Measurements from ENCODE around the gene CES3.

DNA sequence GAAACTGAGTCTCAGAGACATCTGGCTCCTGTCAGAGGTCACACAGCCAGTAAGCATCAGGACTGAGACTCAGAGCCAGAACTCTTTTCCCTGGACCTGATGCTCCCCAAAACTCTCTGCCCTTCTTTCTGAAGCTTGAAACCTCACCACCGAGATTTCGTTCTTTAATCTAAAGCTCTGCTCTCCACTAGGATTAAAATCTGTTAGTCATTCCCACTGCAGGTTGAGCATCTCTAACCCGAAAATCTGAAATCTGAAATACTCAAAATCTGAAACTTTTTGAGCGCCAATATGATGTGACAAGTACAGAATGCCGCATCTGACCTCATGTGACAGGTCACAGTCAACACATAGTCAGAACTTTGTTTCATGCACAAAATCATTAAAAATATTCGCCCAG, 44.5 kb upstream of the CES3 start:
- TF ChIP-seq SUZ12 (IDR thresholded peaks at IDR 0.05) (no peak), ELF4 (IDR thresholded peaks at IDR 0.05) (no peak), BHLHE40 (IDR thresholded peaks at IDR 0.05; ENCODE audit: borderline replicate concordance) (no peak), FOXM1 (IDR thresholded peaks at IDR 0.05; ENCODE audit: borderline replicate concordance) (no peak), TARDBP (IDR thresholded peaks at IDR 0.05) (no peak), FOXK2 (IDR thresholded peaks at IDR 0.05) (no peak), L3MBTL2 (conservative IDR thresholded peaks at IDR 0.05) (no peak), SP1 (IDR thresholded peaks at IDR 0.05) (no peak), ARNT (IDR thresholded peaks at IDR 0.05) (no peak), ZNF384 (IDR thresholded peaks at IDR 0.05) (no peak)
